IMR-90 (cell line): ENCODE measurements around the gene CADM1. TPM values are rescaled to one million over a fixed set of nuclear protein-coding genes. Genes with fewer than 3 reads are reported as not detected.

Experiments used
- ATAC-seq: fragments of 200-7000 bp; cut with Tn5 transposase; 2 replicates; pipeline ENCODE4 v1.9.1; 2020; ENCODE audit warnings: low read depth, mild to moderate bottlenecking, moderate library complexity
- BruUV-seq: library from RNA; stranded (reverse); fragments of 400-500 nt; replicated peaks from 2 replicates; lab custom pipeline; 2021; lab: Mats Ljungman, UMichigan
- CTCF ChIA-PET: fragments of 300-600 bp; formaldehyde crosslinking; extraction: SDS; loops from one replicate; lab custom pipeline; 2021; ENCODE audit warnings: antibody characterized with exemption; lab: Yijun Ruan, JAX
- POLR2A ChIA-PET: fragments of 300-600 bp; sonication (Branson Sonifier 250); formaldehyde crosslinking; loops from one replicate; lab custom pipeline; 2022; ENCODE audit warnings: antibody characterized with exemption; ENCODE audit not compliant: unreplicated experiment; lab: Charles Lee
- DNase-seq: peaks from one replicate; pipeline ENCODE4 v3.0.0; 2013
- H2AFZ ChIP-seq: replicated peaks from 2 replicates; pipeline ENCODE3; 2013; ENCODE audit warnings: low read length, mild to moderate bottlenecking; ENCODE audit not compliant: poor library complexity
- H2AK5ac ChIP-seq: 2 replicates; pipeline ENCODE4 v1.6.1; 2013; ENCODE audit warnings: low read depth, low read length, inconsistent platforms
- H2AK9ac ChIP-seq: replicated peaks from 2 replicates; pipeline ENCODE3; 2013; ENCODE audit warnings: mild to moderate bottlenecking, low read depth, low read length, moderate library complexity; ENCODE audit not compliant: poor library complexity
- H2BK120ac ChIP-seq: 2 replicates; pipeline ENCODE4 v1.6.1; 2013; ENCODE audit warnings: low read depth, low read length, inconsistent platforms
- H2BK15ac ChIP-seq: 3 replicates; pipeline ENCODE4 v1.6.1; 2013; ENCODE audit warnings: low read depth, low read length, inconsistent platforms
- H2BK20ac ChIP-seq: 2 replicates; pipeline ENCODE4 v1.6.1; 2013; ENCODE audit warnings: low read depth, mild to moderate bottlenecking, inconsistent platforms, low read length, moderate library complexity
- H2BK5ac ChIP-seq: 2 replicates; pipeline ENCODE4 v1.6.1; 2013; ENCODE audit warnings: mild to moderate bottlenecking, low read depth, low read length, inconsistent platforms; ENCODE audit not compliant: poor library complexity, severe bottlenecking
- H3K14ac ChIP-seq: replicated peaks from 2 replicates; pipeline ENCODE4 v1.6.1; 2013; ENCODE audit warnings: low read depth, low read length, inconsistent platforms
- H3K18ac ChIP-seq: 2 replicates; pipeline ENCODE4 v1.6.1; 2013; ENCODE audit warnings: low read depth, low read length, control low read depth
- H3K23ac ChIP-seq: 2 replicates; pipeline ENCODE4 v1.6.1; 2013; ENCODE audit warnings: low read depth, low read length, inconsistent platforms
- H3K27ac ChIP-seq: 2 replicates; pipeline ENCODE4 v1.5.1; 2013; ENCODE audit warnings: mild to moderate bottlenecking, control low read depth, low read length; ENCODE audit not compliant: insufficient read depth
- H3K27me3 ChIP-seq: 2 replicates; pipeline ENCODE4 v1.6.1; 2013; ENCODE audit warnings: low read length; ENCODE audit not compliant: control insufficient read depth, insufficient read depth
- H3K36me3 ChIP-seq: 2 replicates; pipeline ENCODE4 v1.6.1; 2013; ENCODE audit warnings: low read length, mixed read lengths; ENCODE audit not compliant: control insufficient read depth, insufficient read depth
- H3K4ac ChIP-seq: 2 replicates; pipeline ENCODE4 v1.6.1; 2013; ENCODE audit warnings: low read depth, low read length, inconsistent platforms
- H3K4me1 ChIP-seq: 2 replicates; pipeline ENCODE4 v1.6.1; 2013; ENCODE audit warnings: low read length, mixed read lengths; ENCODE audit not compliant: control insufficient read depth, insufficient read depth
- H3K4me2 ChIP-seq: 2 replicates; pipeline ENCODE4 v1.6.1; 2013; ENCODE audit warnings: low read depth, mild to moderate bottlenecking, control low read depth, low read length, moderate library complexity
- H3K4me3 ChIP-seq: 2 replicates; pipeline ENCODE4 v1.5.1; 2013; ENCODE audit warnings: low read depth, mild to moderate bottlenecking, control low read depth, low read length, moderate library complexity; ENCODE audit not compliant: insufficient read depth
- H3K56ac ChIP-seq: 2 replicates; pipeline ENCODE4 v1.6.1; 2013; ENCODE audit warnings: low read length, inconsistent platforms; ENCODE audit not compliant: insufficient read depth; ENCODE audit errors: extremely low read depth
- H3K79me1 ChIP-seq, 2 experiments: 2 replicates each; pipeline ENCODE4 v1.6.1; 2013; ENCODE audit warnings: low read length in 2 of 2, inconsistent platforms in 1 of 2, low read depth in 1 of 2
- H3K9ac ChIP-seq: 2 replicates; pipeline ENCODE4 v1.6.1; 2013; ENCODE audit warnings: low read depth, low read length, control low read depth
- H3K9me1 ChIP-seq: 2 replicates; pipeline ENCODE4 v1.6.1; 2013; ENCODE audit warnings: low read length, inconsistent platforms; ENCODE audit not compliant: insufficient read depth
- H3K9me3 ChIP-seq: 2 replicates; pipeline ENCODE4 v1.6.1; 2013; ENCODE audit warnings: low read length; ENCODE audit not compliant: control insufficient read depth, insufficient read depth
- H4K20me1 ChIP-seq: 2 replicates; pipeline ENCODE4 v1.6.1; 2013; ENCODE audit warnings: low read length, inconsistent platforms; ENCODE audit not compliant: insufficient read depth
- H4K5ac ChIP-seq: 2 replicates; pipeline ENCODE4 v1.6.1; 2013; ENCODE audit warnings: mild to moderate bottlenecking, low read depth, low read length, control low read depth
- H4K8ac ChIP-seq, 2 experiments: 2 replicates each; pipeline ENCODE4 v1.6.1; 2013; ENCODE audit warnings: low read depth in 2 of 2, low read length in 2 of 2, control low read depth in 1 of 2, inconsistent platforms in 1 of 2
- H4K91ac ChIP-seq: 2 replicates; pipeline ENCODE4 v1.6.1; 2013; ENCODE audit warnings: low read depth, low read length, inconsistent platforms; ENCODE audit not compliant: insufficient read depth
- BHLHE40 ChIP-seq: fragments of 150-350 bp; IDR thresholded peaks from 2 replicates; pipeline ENCODE4 v1.6.1; 2016; ENCODE audit warnings: mild to moderate bottlenecking, low read depth, low read length
- CEBPB ChIP-seq: IDR thresholded peaks from 2 replicates; pipeline ENCODE4 v1.6.1; 2012; ENCODE audit warnings: low read depth, low read length, improper control_type of control experiment
- CHD1 ChIP-seq: IDR thresholded peaks from 2 replicates; pipeline ENCODE4 v1.6.1; 2012; ENCODE audit warnings: low read depth, low read length, improper control_type of control experiment
- ELK1 ChIP-seq: fragments of 150-350 bp; IDR thresholded peaks from 2 replicates; pipeline ENCODE4 v1.6.1; 2016; ENCODE audit warnings: low read depth, mild to moderate bottlenecking, low read length, moderate library complexity, borderline replicate concordance
- FOS ChIP-seq: fragments of 150-350 bp; IDR thresholded peaks from 2 replicates; pipeline ENCODE4 v1.6.1; 2016; ENCODE audit warnings: low read depth, low read length
- MAFK ChIP-seq: IDR thresholded peaks from 2 replicates; pipeline ENCODE4 v1.6.1; 2012; ENCODE audit warnings: low read depth, low read length, improper control_type of control experiment
- MAZ ChIP-seq: IDR thresholded peaks from 2 replicates; pipeline ENCODE4 v1.6.1; 2012; ENCODE audit warnings: low read depth, mild to moderate bottlenecking, low read length, improper control_type of control experiment, moderate library complexity, borderline replicate concordance
- MXI1 ChIP-seq: IDR thresholded peaks from 2 replicates; pipeline ENCODE4 v1.6.1; 2012; ENCODE audit warnings: low read depth, mild to moderate bottlenecking, low read length, moderate library complexity, borderline replicate concordance
- NFE2L2 ChIP-seq: fragments of 150-350 bp; IDR thresholded peaks from 2 replicates; pipeline ENCODE4 v1.6.1; 2016; ENCODE audit warnings: low read depth, mild to moderate bottlenecking, low read length
- POLR2A ChIP-seq: IDR thresholded peaks from 2 replicates; pipeline ENCODE4 v1.6.1; 2012; ENCODE audit warnings: mild to moderate bottlenecking, low read depth, low read length
- RAD21 ChIP-seq: IDR thresholded peaks from 2 replicates; pipeline ENCODE4 v1.6.1; 2012; ENCODE audit warnings: low read length, improper control_type of control experiment
- RCOR1 ChIP-seq: IDR thresholded peaks from 2 replicates; pipeline ENCODE4 v1.6.1; 2012; ENCODE audit warnings: mild to moderate bottlenecking, low read length, improper control_type of control experiment; ENCODE audit not compliant: insufficient replicate concordance
- RFX5 ChIP-seq: IDR thresholded peaks from 2 replicates; pipeline ENCODE4 v1.8.0; 2012; ENCODE audit warnings: low read depth, mild to moderate bottlenecking, low read length, moderate library complexity
- SMC3 ChIP-seq: fragments of 150-350 bp; IDR thresholded peaks from 2 replicates; pipeline ENCODE4 v1.6.1; 2016; ENCODE audit warnings: low read depth, mild to moderate bottlenecking, antibody characterized with exemption, low read length, moderate library complexity
- USF2 ChIP-seq: fragments of 150-350 bp; IDR thresholded peaks from 2 replicates; pipeline ENCODE4 v1.6.1; 2017; ENCODE audit warnings: mild to moderate bottlenecking, antibody characterized with exemption, low read length, low read depth
- WGBS, 2 experiments: methylation state at CpG; one replicate each; pipeline versions ENCODE4 v1.1.5 to v1.1.7; 2013; ENCODE audit warnings: missing lambda C conversion rate in 2 of 2; ENCODE audit not compliant: insufficient read length in 1 of 2; ENCODE audit errors: extremely low coverage in 2 of 2; 5-methylcytosine and 5-hydroxymethylcytosine counted together
- dilution Hi-C: fragments of 300-500 bp; cut with HindIII; formaldehyde crosslinking; loops from one replicate; pipeline ENCODE4 v1.14.3; 2018; ENCODE audit warnings: low sequenced_read_pairs; ENCODE audit not compliant: unreplicated experiment
- in situ Hi-C: fragments of 300-500 bp; cut with MboI; formaldehyde crosslinking; loops from 3 replicates; pipeline ENCODE4 v1.14.3; 2019; ENCODE audit warnings: low sequenced_read_pairs, inconsistent platforms, mixed read lengths
- intact Hi-C: fragments of 100-400 bp; cut with micrococcal nuclease; formaldehyde crosslinking; loops from 2 replicates; pipeline ENCODE4 v1.10.0; 2022
- polyA plus RNA-seq, 3 experiments: library from polyadenylated mRNA; depleted of rRNA; stranded (reverse); fragments of >200 nt; gene quantifications; 2 replicates each; pipeline ENCODE4 v1.2.3, GENCODE V29; 2012; ENCODE audit warnings: low replicate concordance in 1 of 3
- total RNA-seq: library from RNA; depleted of rRNA; stranded (reverse); fragments of >200 nt; gene quantifications from 2 replicates; pipeline ENCODE4 v1.2.3, GENCODE V29; 2012
- TF ChIP-seq, protein P1 (sequence below): conservative IDR thresholded peaks from 2 replicates; pipeline ENCODE4 v1.5.1; 2012; ENCODE audit warnings: mild to moderate bottlenecking, low read depth, low read length, improper control_type of control experiment

CADM1 gene
- total and polyA plus RNA-seq, 2 of the 4 experiments (the other 2 are of a cell fraction): 28.8 to 77.1 TPM

DNA sequence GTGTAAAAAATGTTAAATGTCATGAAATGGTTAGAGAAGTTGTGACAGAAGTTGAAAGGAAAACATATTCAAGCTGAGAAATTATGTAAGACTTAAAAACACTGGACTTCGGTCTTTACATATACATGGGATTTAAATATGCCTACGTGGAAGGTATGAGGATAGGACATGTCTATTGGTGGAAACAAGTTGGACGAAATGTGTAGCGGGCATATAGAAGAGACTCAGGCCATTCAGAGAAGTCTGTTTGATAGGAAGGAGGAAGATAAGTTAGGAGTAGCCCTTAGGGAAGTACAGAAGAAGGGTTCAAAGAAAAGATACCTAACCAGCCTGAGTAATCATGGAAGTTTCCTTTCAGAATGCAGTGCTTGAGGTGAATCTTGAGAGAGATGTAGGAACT, 14.7 kb downstream of the CADM1 start:
- TF ChIP-seq NFE2L2 (no peak), FOS (no peak), BHLHE40 (no peak), SMC3 (no peak), RAD21 (no peak), CEBPB (no peak), ELK1 (no peak), CHD1 (no peak), MXI1 (no peak), MAZ (no peak), RFX5 (no peak), USF2 (no peak), RCOR1 (no peak), MAFK (no peak), POLR2A (no peak)
- TF ChIP-seq, protein P1, sequence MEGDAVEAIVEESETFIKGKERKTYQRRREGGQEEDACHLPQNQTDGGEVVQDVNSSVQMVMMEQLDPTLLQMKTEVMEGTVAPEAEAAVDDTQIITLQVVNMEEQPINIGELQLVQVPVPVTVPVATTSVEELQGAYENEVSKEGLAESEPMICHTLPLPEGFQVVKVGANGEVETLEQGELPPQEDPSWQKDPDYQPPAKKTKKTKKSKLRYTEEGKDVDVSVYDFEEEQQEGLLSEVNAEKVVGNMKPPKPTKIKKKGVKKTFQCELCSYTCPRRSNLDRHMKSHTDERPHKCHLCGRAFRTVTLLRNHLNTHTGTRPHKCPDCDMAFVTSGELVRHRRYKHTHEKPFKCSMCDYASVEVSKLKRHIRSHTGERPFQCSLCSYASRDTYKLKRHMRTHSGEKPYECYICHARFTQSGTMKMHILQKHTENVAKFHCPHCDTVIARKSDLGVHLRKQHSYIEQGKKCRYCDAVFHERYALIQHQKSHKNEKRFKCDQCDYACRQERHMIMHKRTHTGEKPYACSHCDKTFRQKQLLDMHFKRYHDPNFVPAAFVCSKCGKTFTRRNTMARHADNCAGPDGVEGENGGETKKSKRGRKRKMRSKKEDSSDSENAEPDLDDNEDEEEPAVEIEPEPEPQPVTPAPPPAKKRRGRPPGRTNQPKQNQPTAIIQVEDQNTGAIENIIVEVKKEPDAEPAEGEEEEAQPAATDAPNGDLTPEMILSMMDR: no peak
- H3K27me3 ChIP-seq: no peaks in the 10 kb centered on the region
- H2BK120ac ChIP-seq: peak overlapping the region; percentile 59
- peak overlapping the region; percentile 92 for H3K18ac ChIP-seq
- intact Hi-C loops: no loop called here
- H3K9ac ChIP-seq: no peak overlapping the region
- no peaks in the 10 kb centered on the region; a peak in 1 of 4 replicates for H3K79me1 ChIP-seq
- no peaks in the 10 kb centered on the region; the same call in 1 of the 2 replicates for H4K20me1 ChIP-seq
- no peak overlapping the region for H2AK9ac ChIP-seq
- ChIA-PET POLR2A (no interaction called here), CTCF (interaction anchor here (0.6 to 0.8 kb wide), 2 partner anchors 80 to 385 kb away, joined by 3 to 6 read pairs; no protein-coding TSS in a partner anchor)
- H3K27ac ChIP-seq: no peak overlapping the region
- H3K56ac ChIP-seq: no peak overlapping the region
- dilution Hi-C loops: no loop called here
- peak overlapping the region; percentile 73 for H3K14ac ChIP-seq
- H3K9me1 ChIP-seq: 0 out of 2 replicates have a peak, but pooled peaks cover 3% of the 10 kb centered on the region
- no TSS peak for BruUV-seq
- peak overlapping the region; percentile 45; the same call in 1 of the 3 replicates for H2BK15ac ChIP-seq
- no peak overlapping the region for H2AFZ ChIP-seq
- H3K23ac ChIP-seq: no peak overlapping the region
- peak overlapping the region; percentile 23 for H2AK5ac ChIP-seq
- peak overlapping the region; percentile 14 for H4K91ac ChIP-seq
- DNase-seq (no peak), ATAC-seq (no peak)
- H3K9me3 ChIP-seq: no peaks in the 10 kb centered on the region
- in situ Hi-C loops: no loop called here
- H2BK20ac ChIP-seq: peak overlapping the region; percentile 27
- H4K5ac ChIP-seq: peak overlapping the region; percentile 71; the same call in 1 of the 2 replicates
- H2BK5ac ChIP-seq: peak overlapping the region; percentile 64
- WGBS, 2 experiments: no CpG with 5 or more reads among the region's 4 CpGs
- no peaks in the 10 kb centered on the region; the same call in 1 of the 2 replicates for H3K36me3 ChIP-seq
- H3K4me3 ChIP-seq: no peak overlapping the region
- peak overlapping the region in 1 of 2 experiments; percentile 19; a peak in 1 of 4 replicates for H4K8ac ChIP-seq
- H3K4me1 ChIP-seq: peaks cover 7% of the 10 kb centered on the region
- peak overlapping the region; percentile 62 for H3K4ac ChIP-seq
- H3K4me2 ChIP-seq: no peak overlapping the region
